Stimulated activated CD4-positive, alpha-beta T cell treated with anti-CD3 and anti-CD28 coated beads, Interleukin-15, amount 100 ng/mL, for 48 hours (primary cell): ENCODE data around the gene ARHGAP12.
A peak's percentile ranks its signal among the peaks of the same experiment; 100 is the strongest.

Experiments
- DNase-seq, 2 donors: peaks; one replicate each; pipeline ENCODE4 v3.0.0-alpha.2; 2020; ENCODE audit warnings: low read depth in 2 of 2

ARHGAP12 gene

DNA sequence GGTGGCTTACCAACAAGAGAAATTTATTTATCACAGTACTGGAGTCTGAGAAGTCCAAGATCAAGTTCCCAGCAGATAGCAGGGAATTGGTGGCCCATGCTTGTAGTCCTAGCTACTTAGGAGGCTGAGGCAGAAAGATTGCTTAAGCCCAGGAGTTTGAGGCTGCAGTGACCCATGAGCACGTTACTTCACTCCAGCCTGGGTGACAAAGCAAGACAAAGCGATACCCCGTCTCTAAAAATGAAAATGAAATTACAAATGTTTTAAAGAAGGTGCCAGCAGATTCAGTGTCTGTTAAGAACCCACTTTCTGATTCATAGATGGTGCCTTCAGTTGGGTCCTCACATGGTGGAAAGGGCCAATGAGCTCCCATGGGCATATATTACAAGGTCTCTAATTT lies 20.6 kb upstream of the ARHGAP12 start:
- no peak for DNase-seq

DNA sequence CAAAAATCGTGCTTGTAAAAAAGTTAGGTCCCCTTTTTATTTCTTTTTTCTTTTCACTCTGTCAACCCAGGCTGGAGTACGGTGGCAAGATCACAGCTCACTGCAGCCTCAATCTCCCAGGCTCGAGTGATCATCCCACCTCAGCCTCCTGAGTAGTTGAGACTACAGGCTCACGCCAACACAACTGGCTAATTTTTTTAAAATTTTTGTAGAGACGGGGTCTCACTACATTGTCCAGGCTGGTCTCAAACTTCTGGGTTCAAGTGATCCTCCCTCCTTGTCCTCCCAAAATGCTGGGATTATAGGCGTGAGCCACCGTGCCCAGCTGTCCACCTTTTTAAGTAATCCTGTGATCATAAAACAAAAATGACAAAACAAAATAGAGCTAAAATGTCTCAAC lies 19.4 kb upstream of the ARHGAP12 start:
- no peak for DNase-seq

DNA sequence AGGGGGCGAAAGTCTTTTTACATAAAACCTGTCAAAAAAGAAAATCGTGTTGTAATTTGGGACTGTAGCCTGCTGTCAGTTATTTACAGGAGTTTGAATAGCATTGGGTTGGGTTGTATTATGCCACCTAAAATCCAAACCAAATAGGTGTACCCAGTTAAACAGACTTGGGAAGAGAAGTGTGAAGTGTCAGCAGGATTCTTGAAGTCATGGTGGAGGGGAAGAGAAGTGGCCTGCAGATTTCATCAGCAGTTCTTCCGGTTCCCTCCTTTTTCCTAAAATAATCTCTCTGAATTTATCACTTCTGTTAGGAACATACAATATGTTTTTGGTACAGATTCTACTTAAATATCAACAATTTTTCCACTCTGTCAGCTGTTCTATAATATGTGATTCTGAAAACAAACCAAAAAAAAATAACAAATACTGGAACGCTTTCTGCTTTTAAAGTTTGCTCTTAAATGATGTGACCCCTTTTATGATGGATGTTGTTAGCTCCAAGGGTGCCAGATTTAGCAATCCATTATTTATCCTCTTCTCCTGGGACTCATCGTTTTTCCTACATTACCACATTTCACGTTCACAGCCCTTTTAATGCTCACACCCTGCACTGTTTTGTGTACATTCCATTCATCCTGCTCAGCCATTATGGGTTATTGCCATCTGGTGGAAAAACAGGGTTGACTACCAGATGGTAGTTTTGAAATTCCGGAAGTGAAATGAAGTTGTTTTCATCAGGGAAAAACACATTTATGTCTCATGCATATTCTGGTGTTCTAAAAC lies 18.7 kb upstream of the ARHGAP12 start:
- no peak for DNase-seq

DNA sequence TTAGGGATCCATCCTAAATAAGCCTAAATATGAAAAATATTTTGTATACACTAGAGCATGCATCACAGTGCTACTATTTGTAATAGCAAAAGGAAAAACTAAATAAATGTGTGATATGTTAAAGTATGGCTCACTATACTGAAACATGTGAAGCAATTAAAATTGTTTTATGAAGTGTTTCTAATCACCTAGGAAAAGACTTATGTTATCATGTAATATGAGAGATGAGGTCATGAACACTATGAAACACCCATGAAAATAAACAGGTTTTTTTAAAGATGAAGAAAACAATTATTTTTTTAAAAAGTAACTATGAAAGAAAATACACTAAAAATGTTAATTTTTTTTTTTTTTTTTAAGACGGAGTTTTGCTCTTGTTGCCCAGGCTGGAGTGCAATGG lies 16.8 kb upstream of the ARHGAP12 start:
- DNase-seq = no peak

DNA sequence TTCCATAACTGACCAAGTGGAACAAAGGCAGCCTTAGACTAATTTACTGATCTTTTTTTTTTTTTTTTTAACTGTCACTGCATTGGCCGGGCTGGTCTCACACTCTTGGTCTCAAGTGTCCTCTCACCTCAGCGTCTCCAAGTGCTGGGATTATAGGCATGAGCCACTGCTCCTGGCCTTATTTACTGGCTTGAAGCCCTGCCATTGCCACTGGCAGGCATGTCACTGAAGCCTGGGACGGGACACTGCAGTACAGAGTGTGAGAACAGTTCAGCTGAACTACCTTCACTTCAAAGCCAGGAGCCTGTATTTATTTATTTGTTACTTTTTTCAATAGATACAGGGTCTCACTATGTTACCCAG lies 15.4 kb upstream of the ARHGAP12 start:
- DNase-seq = no peak

DNA sequence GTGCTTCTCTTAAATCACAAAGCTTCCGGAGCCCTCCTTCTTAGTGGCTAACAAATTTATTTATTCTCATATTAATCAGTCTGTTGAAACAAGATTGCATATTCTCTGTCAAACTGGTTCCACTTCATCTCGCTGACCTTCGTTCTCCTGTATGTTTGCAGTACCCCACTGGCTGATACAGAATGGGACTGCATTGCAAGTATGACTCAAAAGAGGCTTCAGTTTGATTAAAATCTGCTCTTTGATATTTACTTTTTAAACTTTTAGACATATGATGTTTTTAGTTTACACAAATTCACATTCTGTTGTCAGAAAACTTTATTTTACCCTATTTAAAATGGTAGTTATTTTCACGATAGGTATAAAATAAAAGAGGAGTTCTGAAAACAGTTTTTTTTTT lies 14.3 kb upstream of the ARHGAP12 start:
- DNase-seq = no peak

DNA sequence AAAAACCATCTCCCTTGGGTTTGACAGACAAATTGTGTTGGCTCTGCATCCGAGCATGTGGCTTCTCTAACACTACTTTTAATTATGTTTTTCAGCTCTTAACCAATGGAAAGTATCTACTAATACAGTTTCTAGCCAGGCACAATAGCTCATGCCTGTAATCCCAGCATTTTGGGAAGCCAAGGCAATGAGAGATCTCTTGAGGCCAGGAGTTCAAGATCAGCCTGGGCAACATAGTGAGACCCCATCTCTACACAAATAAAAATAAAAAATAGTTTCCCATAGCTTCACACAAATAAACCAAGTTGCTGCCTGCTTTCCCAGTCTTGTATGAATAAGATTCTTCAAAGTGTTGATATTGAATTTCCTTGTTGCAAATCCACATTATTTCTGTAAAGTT lies 13.8 kb upstream of the ARHGAP12 start:
- no peak for DNase-seq

DNA sequence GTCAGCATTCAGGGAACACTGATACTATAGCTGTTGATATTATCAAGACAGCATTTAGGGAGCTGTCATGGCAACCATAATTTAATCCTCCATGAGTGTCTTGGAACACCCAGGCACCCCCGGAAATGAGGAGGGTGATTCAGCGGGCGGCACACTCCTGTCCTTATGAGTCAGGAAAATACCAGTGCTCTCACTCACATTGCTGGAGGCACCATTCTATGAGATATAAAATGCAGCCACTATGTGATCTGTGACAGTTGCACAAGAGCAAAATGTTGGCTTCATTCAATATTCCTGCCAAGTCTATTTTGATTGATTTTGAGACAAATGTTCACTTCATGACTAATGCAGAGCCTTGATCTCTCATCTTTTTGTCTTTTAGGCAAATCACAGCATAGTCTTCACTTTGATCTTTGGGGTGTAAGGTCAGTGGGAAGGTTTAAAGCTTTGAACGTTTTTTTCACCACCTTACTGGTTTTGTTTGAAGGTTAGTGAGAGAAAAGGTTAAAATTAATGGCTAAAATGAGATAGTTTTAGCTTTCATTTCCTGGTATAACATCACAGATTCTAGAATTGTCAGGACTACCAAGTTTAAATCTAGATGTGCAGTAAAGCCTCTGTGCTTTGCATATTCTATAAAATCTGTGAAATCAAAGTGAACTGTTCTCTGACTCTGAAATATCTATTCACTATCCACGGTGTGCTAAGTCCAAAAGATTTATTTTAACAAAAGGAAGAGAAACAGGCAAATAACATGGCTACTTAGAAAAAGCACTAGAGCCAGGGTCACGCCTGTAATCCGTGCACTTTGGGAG lies 12.4 kb upstream of the ARHGAP12 start:
- no peak for DNase-seq

DNA sequence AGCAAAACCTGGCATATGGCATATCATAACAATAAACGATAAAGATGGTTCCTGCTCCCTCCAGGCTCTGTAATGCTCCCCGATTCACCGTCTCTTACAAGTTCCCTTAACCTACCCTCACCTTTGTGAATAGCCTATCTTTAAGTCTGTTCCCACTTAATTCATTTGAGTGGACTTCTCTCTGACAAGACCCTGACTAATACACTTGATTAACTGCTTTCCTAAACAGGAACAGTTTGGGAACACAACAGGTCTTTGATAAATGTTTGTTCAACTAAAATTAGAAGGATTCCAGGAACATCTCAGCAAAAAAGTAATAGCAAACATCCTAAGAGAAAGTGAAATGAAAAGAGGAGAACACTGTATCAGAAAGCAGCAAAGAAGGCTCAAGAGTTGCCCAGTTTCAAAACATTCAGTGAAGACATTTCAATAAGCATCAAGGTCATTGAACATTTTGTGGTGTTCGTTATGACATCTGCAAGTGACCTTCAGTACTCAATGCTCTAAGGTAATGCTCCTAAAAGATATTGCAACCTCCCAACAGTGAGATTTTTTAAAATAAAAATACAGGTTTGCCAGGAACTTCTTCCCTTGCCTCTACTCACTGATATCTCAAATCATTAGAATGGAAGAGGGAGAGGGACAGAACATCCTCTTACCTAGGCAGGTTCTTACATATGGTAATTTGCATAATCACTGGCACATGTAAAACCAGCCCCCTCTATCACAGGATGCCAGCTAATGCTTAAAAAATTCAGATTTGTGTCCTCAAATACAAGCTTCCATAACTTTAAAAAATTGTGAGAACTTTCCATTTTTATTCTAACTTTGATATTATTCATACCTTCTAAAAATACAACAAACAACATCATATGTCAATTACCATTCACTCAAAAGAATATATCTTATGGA lies 11.4 kb upstream of the ARHGAP12 start:
- DNase-seq = no peak

DNA sequence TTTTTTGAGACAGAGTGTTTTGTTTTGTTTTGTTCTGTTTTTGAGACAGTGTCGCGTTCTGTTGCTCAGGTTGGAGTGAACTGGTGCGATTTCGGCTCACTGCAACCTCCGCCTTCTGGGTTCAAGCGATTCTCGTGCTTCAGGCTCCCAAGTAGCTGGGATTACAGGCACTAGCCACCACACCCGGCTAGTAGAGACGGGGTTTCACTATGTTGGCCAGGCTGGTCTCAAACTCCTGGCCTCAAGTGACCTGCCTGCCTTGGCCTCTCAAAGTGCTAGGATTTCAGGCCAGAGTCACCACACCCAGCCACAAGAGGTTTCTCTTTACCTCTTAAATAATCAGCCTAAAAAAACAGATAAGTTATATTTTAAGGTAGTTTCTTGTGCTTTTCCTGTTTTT lies 8.7 kb upstream of the ARHGAP12 start:
- no peak for DNase-seq

DNA sequence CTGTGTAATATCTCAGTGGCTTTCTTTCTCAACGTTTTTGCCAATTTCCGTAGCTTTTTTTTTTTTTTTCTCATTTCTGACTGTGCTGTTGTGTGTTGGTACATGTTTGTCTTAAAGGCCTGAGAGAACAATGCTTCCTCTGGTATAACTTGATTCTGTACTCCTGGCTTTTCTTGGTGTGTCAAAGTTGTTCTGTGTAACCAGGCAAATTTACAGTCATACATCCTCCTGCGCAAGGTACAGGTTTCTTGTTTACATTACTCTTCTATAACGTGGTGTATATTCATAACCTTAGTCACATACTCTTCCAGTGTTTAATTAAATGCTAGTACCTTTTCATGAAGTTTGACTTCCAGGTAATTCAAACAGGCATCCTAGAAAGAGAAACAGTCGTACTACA lies 8.3 kb upstream of the ARHGAP12 start:
- DNase-seq = no peak

DNA sequence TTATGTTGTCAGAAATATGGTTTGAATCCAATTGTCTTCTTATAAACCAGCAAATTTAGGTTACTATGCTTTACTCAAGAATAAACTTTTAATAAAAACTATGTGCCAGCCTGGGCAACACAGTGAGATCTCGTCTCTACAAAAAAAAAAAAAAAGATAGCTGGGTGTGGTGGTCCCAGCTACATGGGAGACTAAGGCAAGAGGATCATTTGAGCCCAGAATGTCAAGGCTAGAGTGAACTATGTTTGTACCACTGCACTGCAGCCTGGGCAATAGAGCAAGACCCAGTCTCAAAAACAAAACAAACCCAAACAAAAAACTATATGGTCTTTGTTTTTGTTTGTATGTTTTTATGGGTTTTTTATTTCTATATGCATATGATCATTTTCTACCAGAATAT lies 7.5 kb upstream of the ARHGAP12 start:
- DNase-seq = no peak

DNA sequence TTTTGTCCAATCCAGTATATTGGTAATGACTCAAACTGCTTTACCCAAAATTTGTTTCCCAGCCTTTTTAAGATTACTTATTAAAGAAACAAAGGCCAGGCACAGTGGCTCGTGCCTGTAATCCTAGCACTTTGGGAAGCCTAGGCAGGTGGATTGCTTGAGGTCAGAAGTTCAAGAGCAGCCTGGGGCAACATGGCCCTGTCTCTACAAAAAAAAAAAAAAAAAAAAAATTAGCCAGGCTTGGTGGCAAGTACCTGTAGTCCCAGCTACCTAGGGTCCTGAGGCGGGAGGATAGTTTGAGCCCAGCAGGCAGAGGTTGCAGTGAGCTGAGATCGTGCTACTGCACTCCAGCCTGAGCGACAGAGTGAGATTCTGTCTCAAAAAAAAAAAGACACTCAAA lies 7.0 kb upstream of the ARHGAP12 start:
- no peak for DNase-seq

DNA sequence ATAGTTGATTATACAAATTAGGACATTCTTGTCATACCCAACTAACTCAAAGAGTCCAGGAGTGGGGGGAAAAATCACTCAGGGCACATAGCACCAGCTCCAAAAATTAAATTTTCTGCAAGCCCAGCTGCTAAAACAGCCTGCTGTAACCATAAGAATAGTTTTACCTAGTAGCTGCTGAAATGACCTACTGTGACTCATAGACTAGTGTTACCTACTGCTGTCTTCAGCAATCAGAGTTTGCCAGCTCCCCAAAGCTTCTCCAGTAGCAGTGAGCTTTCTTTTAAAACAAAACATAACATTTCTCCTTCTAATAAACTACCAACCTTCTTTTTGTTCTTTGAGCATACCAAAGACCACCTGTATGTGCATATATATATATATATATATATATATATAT lies 4.2 kb upstream of the ARHGAP12 start:
- DNase-seq = no peak

DNA sequence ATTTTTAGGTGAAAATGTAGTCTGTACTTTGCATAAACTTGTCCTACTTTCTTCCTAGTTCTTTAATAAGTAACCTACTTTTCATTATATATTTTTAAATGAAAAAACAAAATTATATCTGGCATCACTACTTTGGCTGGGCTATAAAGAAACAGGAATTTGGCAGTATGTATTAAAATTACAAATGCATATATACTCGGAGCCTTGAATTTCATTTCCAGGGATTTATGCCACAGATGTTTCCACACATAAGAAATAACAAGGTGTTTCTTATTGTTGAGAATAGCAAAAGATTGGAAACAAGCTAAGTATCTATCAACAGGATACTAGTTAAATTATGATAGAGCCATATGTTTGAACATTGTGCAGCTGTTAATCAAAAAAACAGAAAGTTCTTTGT lies 2.2 kb upstream of the ARHGAP12 start:
- no peak for DNase-seq

DNA sequence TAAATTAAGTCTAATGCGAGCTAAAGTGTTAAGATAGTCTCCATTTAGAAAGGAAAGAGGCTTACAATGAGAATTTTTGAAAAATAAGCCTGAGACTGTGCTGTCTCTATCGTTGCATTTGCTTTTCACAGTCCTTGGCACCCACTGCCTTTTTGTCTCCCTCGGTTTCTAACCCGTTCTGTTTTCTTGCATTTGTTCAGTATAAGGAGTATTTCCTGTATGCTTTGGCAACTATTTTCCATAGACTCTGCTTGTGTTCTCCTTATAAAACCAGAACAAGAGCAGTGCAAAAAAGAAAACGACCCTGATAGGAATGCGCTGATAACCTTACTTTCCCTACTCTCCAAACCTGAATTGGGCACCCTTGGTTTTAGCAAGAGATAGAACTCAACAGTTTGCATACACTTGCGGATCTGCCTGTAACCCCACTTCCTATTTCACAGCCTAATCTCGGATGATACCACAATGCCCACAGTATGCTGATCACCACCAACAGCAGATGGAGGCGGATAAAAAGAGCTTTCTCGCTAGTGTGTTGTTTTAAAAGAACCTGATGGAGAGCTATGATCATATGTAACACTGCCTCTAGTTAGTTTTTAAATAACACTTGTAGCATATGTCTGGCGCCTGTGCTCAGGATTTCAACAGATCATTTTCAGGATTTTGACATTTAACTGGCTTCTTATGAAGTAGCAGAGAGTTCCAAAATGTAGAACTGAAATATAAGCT lies 1.6 kb upstream of the ARHGAP12 start:
- DNase-seq = no peak

DNA sequence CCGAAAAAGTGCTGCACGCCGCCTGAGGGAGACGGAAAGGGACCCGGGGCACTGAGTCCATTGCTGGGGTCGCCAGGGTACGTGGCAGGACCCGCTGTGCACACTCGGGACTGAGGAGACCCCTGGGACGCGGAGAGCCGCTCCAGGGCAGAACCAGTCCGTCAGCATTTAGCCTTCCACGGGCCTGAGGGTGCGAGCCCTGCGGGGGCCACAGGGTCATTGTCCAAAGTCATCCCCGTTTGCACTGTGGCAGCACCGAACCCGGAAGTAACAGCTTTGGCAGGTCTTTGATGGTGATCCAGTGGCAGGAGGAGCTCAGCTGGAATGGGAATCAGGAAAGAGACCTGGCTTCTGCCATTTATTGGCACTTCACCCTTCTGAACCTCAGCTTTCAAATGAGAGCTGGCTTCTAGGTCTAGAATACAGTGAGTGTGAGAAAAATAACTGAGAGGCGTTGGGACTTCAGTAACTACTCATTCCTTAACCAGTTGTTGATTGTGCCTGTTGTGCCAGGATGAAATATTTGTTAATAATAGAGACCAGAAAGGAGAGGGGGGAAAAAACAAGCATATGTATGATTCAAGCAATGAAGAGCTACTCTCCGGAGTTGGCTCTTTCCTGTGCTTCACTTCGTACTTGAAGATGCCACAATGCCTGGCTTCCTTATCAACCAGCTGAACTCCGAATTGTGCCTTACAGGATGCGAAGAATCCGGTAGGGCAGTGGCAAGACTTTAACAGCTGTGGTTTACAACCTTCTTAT lies 811 bp upstream of the ARHGAP12 start:
- DNase-seq = no peak

DNA sequence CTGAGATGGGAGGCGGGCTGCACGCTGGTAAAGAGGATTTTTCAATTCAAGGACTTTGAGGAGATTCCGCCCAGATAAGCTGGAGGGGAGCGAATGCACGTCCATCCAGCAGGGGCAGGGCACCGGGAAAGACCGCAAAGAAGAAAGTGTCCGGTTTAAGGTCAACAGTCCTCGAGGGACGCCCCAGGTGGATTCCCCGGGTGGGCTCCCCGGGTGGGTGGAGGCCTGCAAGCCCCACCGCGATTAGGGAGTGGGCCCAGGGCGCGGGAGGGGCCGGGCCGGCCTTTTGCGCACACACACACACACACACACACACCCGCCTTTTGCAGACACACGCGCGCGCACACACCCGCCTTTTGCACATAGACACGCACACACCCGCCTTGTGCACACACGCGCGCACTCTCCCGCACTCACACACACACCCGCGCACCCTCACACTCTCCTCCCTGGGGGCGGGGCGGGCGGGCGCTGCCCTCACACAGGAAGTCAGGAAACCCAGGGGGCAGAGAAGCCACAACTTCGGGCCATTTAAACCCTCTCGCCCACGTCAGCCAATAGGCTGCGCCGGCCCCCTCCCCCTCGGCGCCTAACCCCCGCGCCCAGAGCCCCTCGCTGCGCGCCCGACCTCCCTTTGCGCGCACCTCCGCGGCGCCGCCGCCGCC lies 615 bp downstream of the ARHGAP12 start:
- DNase-seq = peak in 1 of 2 donors; percentile 10

DNA sequence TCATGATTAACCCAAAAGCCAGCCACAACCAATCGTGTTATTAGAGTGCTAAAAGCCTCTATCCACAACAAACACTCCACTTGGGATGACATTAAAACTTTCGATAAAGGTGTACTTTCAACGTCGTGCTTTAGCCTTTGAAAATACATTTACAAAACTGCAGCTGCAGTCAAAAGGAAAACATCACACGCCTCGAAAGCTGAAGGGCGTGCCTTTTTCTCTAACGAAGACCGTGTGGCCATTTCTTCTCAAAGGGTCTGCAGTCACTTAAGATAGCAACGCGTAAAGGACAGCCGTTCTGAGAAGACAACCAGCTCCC lies 1.1 kb downstream of the ARHGAP12 start:
- no peak for DNase-seq

DNA sequence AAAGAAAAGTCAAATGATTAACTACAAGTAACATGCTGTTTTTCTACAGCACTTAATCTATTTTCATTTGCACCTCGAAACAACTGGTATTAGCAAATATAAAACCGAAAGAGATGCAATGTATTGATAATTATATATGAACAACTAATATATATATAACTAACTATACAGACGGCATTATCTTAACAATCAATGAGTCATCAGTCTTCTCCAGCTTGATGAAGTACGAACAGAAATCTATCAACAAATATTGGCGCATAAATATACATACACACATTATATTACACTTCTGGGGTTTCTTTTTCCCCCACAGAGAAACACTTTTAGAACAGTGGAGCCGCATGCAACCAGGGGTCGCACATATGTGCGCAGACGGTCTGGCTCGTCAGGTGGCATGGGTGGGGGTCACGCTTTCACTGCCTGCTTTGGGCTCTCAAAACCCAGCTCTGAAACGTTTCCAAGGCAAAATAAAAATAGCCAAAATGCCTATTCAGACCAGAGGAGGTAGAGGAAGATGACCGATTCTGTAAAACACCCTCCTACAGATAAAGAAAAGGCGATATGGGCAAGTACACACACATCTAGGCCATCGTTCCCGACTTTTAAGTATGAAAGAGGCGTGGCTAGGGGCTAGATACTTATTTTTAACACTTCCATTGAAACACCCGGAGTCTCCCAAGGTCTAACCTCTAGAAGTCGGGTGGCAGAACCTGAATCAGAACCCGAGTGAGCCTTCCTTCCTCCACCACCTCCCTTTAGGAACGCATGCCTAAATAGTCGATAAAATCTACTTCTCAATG lies 1.7 kb downstream of the ARHGAP12 start:
- no peak for DNase-seq
